ENCODE data around the gene TMEM135.

DNA sequence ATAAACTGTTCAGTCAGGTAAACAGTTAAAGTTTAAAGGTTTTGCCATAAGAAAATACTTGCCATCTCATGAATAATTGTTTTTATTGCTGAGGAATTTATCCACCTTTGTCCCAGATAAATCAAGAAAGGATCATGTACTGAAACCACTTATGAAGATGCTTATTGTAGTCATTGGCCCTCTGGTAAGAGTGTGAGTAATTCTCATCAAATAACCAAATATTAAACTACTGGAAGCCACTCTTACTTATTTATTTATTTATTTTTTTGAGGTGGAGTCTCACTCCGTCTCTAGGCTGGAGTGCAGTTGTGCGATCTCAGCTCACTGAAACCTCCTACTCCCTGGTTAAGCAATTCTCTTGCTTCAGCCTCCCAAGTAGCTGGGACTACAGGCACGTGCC, 35.1 kb downstream of the TMEM135 start:
- TF ChIP-seq POLR2AphosphoS5 (IDR thresholded peaks at IDR 0.05; ENCODE audit: low read depth, low read length) (no peak), CTCF (IDR thresholded peaks at IDR 0.05) (no peak), REST (IDR thresholded peaks at IDR 0.05; ENCODE audit: insufficient read depth in 1 of 2, low read depth in 2 of 2, low read length in 1 of 2) (no peak)
